GM18861 (cell line): ENCODE measurements around the gene RLN3.
A peak's percentile ranks its signal among the peaks of the same experiment; 100 is the strongest.

ENCODE experiments used
- ATAC-seq: cut with Tn5 transposase; IDR thresholded peaks from one replicate; pipeline ENCODE4 v1.9.1; 2021; ENCODE audit not compliant: unreplicated experiment

RLN3 gene

DNA sequence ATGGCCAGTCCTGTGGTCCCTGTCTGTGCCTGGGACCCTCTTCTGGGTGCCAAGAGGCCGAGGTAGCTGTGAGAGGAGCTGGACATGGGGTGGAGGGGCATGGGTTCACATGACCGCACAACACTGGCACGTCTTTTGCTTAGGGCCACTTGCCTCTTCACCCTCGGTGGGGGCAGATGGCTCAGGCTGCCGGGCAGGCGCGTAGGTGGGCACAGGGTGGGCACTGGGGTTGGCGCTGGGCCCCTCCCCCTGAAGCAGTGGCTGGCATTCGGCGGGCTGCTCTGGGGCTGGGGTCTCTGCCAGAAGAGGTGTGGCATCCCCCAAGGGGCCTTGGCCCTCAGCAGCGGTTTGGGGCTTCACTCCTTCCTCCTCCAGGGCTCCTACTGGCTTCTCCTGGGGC, 25.6 kb downstream of the RLN3 start:
- no peak for ATAC-seq

DNA sequence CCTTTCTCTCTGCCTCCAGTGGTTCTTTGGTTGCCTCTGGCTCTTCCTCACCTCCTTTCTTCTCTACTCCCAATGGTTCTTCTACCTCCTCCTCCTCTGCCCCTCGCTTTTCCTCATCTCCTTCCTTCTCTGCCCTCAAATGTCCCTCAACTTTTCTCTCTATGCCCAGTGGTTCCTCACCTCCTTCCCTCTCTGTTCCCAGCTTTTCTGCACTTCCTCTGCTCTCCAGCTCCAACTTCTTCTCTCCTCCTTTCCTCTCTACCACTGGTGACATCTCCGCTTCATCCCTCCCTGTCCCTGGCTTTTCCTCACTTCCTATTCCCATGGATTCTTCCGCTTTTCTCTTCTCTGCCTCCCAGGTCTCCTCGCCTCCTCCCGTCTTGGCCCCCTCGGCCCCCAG, 26.2 kb downstream of the RLN3 start:
- no peak for ATAC-seq

DNA sequence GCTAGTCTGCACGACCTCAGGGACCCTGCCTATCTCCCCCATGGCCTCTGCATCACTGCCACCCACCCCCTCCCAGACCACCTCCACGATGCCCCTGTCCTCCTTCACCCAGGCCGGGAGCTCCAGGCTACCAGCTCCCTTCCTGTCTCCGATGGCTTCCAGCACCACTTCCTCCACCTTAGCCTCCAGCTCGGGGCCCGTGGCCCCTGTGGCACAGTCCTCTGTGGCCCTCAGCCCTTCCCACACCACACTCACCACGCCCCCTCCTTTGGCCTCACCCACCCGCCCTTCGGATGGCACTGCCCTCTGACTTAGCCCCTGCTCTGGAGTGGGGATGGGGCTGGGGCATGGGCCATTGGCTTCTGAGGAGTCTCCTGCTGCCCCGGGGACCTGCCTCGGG, 26.8 kb downstream of the RLN3 start:
- no peak for ATAC-seq

DNA sequence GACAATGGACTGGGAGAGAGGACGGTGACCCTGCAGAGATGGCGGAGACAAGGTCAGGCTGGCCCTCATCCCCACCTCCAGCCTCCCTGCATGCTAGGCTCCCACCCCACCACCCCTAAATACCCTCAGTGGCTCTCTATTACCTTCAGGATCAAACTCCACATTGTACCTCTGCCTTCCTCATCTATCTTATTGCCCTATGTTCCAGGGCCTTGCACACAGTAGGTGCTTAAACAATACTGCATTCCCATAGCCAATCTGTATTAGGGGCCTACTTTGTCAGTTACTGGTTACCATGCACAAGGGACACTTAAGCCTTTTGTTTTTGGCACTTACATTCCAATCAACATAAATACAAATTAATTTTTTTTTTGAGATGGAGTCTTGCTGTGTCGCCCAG, 27.4 kb downstream of the RLN3 start:
- no peak for ATAC-seq

DNA sequence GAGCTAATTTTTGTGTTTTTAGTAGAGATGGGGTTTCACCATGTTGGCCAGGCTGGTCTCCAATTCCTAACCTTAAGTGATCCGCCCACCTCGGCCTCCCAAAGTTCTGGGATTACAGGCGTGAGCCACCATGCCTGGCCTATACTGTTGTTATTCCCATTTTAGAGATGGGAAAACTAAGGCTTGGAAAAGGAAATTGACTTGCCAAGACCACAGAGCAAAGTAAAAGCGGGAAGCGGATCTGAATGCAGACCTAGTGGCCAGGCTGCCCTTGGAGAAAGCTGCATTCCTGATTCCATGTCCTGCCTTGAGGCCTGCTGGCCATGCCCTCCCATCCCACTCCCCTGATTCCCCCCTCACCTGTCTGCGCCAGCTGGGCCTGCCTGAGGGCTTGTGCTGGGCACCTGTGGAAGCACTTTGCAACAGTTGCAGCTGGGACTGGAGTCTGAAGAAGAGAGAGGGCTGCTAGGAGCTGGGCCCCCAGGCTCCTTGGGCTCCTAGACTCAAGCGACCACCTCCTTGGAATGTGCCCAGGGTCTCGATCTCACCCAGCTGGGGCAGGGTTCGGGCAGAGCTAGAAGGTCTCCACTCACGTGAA, 28.2 kb downstream of the RLN3 start:
- no peak for ATAC-seq

DNA sequence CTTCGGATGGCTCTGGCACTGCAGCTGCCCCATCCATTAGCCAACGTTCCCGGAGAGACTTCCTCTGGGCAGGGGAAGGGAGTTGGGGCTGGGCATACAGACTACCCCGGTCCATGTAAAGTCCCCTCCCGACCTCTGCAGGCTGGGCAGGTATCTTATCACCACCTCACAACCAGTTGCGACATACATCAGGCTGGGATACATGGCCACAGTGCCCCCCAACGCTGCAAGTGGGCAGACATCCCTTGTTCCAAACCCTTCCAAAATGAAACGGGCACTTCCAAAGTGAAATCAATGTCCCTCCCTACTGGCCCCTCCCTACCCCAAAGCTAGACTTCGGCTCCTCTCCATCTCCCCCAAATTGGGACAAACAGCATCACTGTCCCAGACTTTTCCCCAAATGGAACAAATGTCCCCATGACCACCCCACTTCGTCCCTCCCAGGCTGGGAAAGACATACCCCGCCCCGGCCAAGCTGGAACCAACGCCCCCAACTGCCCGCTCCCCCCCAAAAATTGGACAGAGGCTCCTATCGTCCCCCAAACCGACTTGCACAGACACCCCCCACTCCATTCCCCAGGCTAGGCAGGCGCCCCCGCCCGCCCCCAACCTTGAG, 28.9 kb downstream of the RLN3 start:
- no peak for ATAC-seq

DNA sequence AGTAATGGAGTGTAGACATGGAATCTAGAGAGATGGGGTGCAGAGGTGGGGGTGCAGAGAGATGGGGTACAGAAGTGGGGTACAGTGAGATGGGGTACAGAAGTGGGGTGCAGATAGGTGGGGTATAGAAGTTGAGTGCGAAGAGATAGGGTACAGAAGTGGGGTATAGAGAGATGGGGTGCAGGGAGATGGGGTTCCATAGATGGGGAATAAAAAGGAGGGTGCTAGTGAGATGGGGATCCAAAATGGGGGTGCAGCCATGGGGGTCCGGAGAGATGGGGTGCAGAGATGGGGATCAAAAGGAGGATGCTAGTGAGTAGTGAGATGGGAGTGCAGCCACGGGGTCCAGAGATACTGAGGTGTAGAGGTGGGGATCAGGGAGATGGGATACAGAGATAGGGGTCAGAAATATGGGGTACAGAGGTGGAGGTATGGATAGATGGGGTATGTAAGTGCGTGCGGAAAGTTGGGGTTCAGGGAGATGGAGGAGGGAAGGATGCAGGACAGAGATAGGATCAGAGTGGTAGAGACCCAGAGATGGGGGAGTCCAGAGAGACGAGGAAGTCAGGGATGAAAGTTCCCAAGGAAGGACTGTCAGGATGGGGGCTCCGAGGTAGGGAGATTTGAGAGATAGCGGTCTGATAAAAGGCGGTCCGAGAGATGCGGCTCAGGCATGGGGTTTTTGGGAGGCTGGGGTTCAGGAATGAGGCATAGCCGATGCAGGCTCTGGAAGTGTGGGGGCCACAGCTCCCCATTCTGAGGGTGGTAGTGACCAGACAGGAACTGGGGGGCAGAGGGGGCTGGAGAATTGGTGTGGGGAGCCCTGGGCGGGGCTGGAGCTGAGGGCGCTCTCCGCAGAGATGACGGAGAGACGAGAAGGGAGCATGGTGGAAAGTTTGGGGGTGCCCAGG, 30.5 kb downstream of the RLN3 start:
- ATAC-seq, result no peak

DNA sequence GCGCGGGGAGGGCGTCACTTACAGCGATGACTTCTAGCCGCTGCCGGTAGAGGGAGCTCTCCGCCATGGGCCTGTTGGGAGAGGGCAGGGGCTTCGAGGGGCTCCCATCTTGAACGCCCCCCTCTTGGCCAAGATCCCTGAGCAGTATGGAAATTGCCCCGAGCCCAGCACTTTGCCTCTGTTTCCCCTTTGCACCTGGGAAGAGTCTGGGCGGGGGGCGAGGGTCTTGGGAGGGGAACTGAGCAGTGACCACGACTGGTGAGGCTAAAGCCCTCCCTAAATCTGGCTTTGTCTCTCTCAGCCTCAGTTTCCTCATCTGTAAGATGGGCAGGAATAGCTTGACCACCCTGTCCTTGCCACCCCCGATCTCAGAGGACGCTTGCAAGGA, 31.1 kb downstream of the RLN3 start:
- ATAC-seq, result no peak

DNA sequence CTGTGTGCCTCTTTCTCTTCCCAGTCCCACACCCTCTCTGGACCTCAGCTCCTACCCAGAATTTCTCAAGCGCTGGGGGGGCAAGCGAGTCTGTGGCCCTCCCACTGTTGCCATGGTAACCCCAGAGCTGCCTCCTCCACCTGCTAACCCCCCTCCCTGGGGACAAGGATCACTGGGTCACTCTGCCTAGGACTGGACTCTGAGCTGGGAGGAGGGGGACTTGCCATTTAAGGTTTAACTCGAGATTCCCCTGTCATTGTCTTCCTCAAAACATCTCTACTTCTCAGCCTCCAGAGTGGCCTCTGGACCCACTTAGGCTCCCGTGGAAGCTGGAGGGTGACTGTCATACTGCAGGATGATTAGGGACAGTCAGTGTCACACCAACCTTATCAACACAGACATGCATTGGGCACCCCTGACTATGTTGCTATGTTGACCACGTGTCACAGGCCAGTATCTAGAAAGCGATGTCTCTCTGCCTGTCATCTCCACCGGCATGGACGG, 31.8 kb downstream of the RLN3 start:
- ATAC-seq, result no peak

DNA sequence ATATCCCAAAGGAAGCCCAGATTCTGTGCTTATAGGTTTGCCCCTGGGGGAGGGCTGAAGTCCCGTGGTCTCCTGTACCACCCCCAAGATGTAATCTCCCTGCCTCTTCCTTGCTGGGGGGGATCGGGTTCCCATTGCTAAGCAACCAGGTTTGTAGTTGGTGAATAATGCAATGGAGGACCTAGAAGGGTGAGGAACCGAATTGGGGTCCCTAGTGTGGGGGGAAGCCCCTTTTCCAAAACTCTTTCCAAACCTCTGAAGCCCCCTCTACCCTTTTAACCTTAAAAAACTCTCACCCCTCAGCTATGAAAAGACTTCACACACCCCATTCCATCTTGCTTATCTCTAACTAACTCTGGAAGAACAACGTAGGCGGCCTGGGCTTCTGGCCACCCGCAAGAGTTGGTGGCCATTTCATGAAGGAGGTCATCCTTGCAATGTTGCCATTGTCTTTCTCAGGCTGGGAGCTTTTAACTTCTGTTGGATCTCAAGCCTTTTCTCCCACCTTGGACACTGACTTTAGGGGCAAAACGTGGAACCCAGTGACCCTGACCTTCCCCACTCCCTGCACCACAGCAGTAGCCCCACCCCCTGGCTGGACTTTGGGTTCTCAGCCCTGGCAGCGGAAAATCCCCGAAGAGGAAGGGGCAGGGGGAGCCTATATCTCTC, 33.3 kb downstream of the RLN3 start:
- no peak for ATAC-seq

DNA sequence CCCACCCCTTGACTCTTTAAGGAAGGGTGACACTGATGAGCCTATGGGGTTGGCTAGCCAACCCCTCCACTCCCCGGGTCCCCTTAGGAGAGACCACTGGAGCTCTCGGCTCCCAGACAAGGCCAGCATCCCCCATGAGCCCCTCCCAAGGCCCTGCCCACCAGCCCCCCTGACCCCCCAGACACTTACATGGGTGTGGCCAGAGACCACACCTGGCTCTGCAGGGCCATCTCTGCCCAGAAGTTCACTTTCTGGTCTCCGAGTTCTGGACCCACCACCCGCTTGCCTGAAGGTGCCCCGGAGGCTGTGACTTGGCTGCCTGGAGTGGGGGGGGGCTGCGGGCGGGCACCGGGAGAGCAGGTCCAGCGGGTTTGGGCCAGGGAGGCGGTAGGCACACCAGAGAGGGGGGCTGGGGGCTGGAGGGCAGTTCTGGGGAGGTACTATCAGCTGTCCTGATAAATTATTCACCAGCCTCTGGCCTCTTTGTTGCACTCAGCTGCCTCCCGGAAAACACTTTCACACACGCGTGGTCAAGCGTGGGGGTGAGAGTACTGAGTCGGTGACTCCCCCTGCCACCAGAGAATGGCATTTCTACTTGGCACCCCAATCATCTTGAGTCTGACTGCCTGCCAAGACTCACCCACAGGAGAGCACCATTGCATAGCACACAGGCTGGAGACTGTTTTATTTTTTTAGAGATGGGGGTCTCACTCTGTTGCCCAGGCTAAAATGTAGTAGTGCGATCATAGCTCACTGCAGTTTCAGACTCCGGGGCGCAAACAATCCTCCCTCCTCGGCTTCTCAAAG, 34.0 kb downstream of the RLN3 start, which contains the start of gene PALM3:
TSS of gene PALM3 (minus strand) at position 326 of the 807 bp plus-strand sequence. CDS start at position 230, 96 bp downstream.
- ATAC-seq, result no peak

DNA sequence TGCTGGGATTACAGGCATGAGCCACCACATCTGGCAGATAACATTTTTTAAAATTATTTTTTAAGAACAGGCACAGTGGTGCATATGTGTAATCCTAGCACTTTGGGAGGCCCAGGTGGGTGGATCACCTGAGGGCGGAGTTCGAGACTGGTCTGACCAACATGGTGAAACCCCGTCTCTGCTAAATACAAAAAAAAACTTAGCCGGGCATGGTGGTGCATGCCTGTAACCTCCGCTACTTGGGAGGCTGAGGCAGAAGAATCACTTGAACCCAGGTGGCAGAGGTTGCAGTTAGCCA, 34.6 kb downstream of the RLN3 start:
- ATAC-seq, result no peak

DNA sequence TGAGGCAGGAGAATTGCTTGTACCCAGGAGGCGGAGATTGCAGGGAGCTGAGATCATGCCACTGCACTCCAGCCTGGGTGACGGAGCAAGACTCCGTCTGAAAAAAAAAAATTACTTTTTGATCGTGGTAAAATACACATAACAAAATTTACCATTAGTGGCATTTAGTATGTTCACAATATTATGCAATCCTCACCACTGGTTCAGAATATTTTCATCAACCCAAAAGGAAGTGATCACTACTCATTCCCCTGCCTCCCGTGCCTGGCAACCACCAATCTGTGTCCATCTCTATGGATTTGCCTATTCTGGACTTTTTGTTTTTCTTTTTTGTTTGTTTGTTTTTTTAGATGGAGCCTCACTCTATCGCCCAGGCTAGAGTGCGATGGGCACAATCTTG, 35.2 kb downstream of the RLN3 start:
- ATAC-seq, result no peak

DNA sequence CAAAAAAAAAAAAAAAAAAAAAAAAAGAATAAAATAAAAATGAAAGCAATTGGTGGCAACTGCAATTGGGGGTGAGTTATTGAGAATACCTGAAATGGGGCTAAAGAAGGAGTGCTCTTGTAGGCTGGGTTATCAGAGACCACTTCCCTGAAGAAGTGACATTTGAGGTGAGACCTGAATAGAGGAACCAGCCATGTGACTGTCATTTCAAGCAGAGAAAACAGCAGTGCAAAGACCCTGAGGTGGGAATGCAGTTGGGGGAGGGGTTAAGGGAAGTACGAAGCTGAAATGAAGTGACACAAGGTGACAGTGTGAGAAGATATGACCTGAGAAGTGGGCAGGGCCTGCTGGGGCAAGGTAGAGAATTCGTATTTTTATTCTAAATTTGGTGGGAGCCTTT, 38.2 kb downstream of the RLN3 start:
- no peak for ATAC-seq

DNA sequence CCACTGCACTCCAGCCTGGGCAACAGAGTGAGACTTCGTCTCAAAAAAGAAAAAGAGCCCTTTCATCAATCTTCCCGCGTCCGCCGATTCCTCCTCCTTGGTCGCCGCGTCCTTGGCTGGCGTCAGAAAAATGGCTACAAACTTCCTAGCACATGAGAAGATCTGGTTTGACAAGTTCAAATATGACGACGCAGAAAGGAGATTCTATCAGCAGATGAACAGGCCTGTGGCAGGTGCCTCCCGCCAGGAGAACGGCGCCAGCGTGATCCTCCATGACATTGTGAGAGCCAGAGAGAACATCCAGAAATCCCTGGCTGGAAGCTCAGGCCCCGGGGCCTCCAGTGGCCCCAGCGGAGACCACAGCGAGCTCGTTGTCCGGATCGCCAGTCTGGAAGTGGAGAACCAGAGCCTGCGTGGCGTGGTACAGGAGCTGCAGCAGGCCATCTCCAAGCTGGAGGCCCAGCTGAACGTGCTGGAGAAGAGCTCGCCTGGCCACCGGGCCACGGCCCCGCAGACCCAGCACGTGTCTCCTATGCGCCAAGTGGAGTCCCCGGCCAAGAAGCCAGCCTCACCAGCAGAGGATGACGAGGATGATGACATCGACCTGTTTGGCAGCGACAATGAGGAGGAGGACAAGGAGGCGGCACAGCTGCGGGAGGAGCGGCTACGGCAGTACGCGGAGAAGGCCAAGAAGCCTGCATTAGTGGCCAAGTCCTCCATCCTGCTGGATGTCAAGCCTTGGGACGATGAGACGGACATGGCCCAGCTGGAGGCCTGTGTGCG, 42.5 kb downstream of the RLN3 start:
- ATAC-seq, result no peak

DNA sequence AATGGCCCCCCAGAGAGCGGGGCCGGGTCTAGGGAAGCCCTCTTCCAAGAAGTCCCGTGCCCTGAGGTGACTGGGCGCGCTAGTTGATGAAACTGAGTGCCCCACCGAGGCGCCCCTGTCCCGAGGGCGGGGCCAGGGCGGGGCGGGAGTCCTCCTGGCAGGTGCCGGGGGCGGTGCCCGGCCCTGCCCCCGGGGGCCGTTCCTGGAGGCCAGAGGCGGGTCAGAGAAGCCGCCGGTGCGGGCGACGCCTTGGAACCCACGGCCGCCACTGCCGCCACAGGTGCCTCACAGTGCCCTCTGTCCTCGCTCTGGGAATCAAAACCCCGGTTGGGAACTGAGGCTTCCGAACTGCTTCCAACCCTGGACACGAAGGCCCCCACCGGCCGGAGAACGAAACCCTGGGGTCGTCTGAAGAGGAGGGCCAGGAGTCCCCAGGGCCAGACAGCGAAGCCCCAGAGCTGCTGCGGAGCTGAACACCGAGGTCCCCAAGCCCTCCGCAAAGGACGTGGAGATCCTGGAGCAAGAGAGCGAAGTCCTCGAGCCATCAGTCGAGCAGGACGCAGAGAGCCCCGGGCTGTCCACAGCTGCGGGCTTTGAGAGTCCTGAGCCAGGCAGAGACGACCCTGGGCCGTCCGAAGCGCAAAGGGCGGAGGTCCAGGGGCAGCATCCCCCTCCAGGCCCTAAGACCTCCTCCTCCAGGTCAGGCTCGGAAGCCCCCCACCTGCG, 44.8 kb downstream of the RLN3 start, which contains the start of gene MISP3:
TSS of gene MISP3 (plus strand) at position 252 of the 726 bp plus-strand sequence. CDS start 524 bp downstream, outside the sequence.
- ATAC-seq, result no peak

DNA sequence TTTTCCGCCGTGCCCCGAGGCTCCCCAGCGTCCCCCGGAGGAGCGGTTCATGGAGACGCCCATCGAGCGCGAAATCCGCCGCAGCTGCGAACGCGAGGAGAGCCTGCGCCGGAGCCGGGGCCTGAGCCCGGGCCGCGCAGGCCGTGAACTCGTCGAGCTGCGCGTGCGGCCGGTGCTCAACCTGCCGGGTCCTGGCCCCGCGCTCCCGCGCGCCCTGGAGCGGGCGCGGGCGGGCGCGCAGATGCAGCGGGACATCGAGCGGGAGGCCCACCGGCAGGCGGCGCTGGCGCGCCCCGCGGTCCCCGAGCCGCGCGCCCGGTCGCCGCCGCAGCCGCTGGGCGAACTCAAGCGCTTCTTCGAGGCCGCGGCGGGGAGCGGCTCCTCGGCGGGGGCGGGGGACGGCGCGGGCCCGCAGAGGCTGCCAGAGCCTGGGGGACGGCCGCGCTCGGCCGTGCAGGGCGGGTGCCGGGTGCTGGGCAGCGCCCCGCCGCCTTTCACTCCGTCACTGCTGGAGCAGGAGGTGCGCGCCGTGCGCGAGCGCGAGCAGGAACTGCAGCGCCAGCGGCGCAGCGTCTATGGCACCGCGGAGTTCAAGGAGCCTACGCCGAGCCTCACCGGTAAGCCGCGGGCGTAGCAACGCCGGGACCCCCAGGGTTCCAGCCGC, 45.4 kb downstream of the RLN3 start:
- ATAC-seq, result peak; percentile 45
